Natural killer cell (primary cell): ENCODE data around the gene RUSF1. TPM values are rescaled to one million over a fixed set of nuclear protein-coding genes. Genes with fewer than 3 reads are reported as not detected.

ENCODE experiments used
- ATAC-seq, 3 donors: fragments of 150-1000 bp in 2 of 3; fragments of 200-7000 bp in 1 of 3; cut with Tn5 transposase; 1 replicate in 1 of 3; 2 replicates in 2 of 3; pipeline ENCODE4 v1.10.0; 2021; ENCODE audit warnings: mild to moderate bottlenecking in 2 of 3, moderate library complexity in 2 of 3
- DNase-seq, 2 donors: peaks; one replicate each; pipeline versions ENCODE4 v3.0.0 to v3.0.0-alpha.2; 2013 to 2021; ENCODE audit warnings: mixed read lengths in 1 of 2
- H3K27ac ChIP-seq: one replicate; pipeline ENCODE4 v1.5.1; 2013; ENCODE audit warnings: mild to moderate bottlenecking, low read length
- H3K27me3 ChIP-seq: one replicate; pipeline ENCODE4 v1.6.1; 2013; ENCODE audit warnings: low read length; ENCODE audit not compliant: control insufficient read depth, insufficient read depth
- H3K36me3 ChIP-seq: one replicate; pipeline ENCODE4 v1.6.1; 2013; ENCODE audit warnings: low read length; ENCODE audit not compliant: control insufficient read depth, insufficient read depth
- H3K4me1 ChIP-seq: one replicate; pipeline ENCODE4 v1.6.1; 2013; ENCODE audit warnings: low read length; ENCODE audit not compliant: control insufficient read depth, insufficient read depth
- H3K4me3 ChIP-seq: one replicate; pipeline ENCODE4 v1.5.1; 2013; ENCODE audit warnings: low read length
- H3K9me3 ChIP-seq: one replicate; pipeline ENCODE4 v1.6.1; 2013; ENCODE audit warnings: low read length; ENCODE audit not compliant: control insufficient read depth, insufficient read depth
- H3K27ac Mint-ChIP-seq, 2 donors: one replicate each; pipeline ENCODE4 v1.8.0; 2022; ENCODE audit warnings: mild to moderate bottlenecking in 2 of 2, mixed read lengths in 2 of 2, moderate library complexity in 1 of 2
- H3K27me3 Mint-ChIP-seq, 2 donors: one replicate each; pipeline ENCODE4 v1.8.0; 2022; ENCODE audit warnings: low read depth in 2 of 2, mixed read lengths in 2 of 2
- H3K36me3 Mint-ChIP-seq: one replicate; pipeline ENCODE4 v1.8.0; 2022; ENCODE audit warnings: mixed read lengths
- H3K4me1 Mint-ChIP-seq, 2 donors: one replicate each; pipeline ENCODE4 v1.8.0; 2022; ENCODE audit warnings: mixed read lengths in 2 of 2
- H3K4me3 Mint-ChIP-seq: one replicate; pipeline ENCODE4 v1.8.0; 2022; ENCODE audit warnings: mild to moderate bottlenecking, moderate library complexity, mixed read lengths
- H3K9me3 Mint-ChIP-seq, 2 donors: one replicate each; pipeline ENCODE4 v1.8.0; 2022; ENCODE audit warnings: mixed read lengths in 2 of 2
- WGBS: methylation state at CpG from one replicate; pipeline ENCODE4 v1.1.7; 2013; ENCODE audit warnings: missing lambda C conversion rate; ENCODE audit not compliant: insufficient coverage; 5-methylcytosine and 5-hydroxymethylcytosine counted together
- intact Hi-C: fragments of 100-400 bp; cut with micrococcal nuclease; formaldehyde crosslinking; loops from one replicate; pipeline ENCODE4 v1.14.2; 2022
- total RNA-seq, 4 donors: library from RNA; stranded (reverse); fragments of 120-200 nt in 1 of 4; gene quantifications; one replicate each; pipeline versions ENCODE4 v1.2.3 to v1.2.4, GENCODE V29; 2013 to 2022
- TF ChIP-seq, protein P1 (sequence below): fragments of 200-600 bp; IDR thresholded peaks from one replicate; pipeline ENCODE4 v1.8.0; 2022; ENCODE audit warnings: antibody characterized with exemption

The RUSF1 gene
- total RNA-seq, 3 donors from 2014 or later (not counting 1 experiment from before 2014, with no cell fraction given): 50.2 to 61.5 (median 51.9) TPM

DNA sequence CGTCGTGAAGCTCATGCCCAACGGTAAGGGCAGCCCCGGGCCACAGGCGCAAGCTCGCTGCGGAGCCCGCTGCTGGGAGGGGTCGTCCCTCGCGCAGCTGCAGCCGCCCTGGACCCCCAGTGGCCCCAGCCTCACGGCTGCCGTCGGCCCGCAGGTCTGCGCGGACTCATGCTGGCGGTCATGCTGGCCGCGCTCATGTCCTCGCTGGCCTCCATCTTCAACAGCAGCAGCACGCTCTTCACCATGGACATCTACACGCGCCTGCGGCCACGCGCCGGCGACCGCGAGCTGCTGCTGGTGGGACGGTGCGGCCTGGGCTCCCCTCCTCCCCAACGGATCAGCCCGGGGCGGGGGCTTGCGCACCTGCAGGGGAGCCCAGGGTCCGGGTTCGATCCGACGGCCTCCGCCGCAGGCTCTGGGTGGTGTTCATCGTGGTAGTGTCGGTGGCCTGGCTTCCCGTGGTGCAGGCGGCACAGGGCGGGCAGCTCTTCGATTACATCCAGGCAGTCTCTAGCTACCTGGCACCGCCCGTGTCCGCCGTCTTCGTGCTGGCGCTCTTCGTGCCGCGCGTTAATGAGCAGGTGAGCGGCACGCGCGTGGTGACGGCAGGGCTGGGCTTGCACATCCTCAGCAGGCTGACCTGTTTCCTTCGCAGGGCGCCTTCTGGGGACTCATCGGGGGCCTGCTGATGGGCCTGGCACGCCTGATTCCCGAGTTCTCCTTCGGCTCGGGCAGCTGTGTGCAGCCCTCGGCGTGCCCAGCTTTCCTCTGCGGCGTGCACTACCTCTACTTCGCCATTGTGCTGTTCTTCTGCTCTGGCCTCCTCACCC lies 19.5 kb downstream of the RUSF1 start:
- Histone ChIP-seq H3K27me3 (no peaks in the 10 kb centered on the region), H3K27ac (no peak overlapping the region), H3K4me1 (peaks cover 19% of the 10 kb centered on the region), H3K36me3 (peaks cover 6% of the 10 kb centered on the region), H3K4me3 (peak overlapping the region; percentile 51), H3K9me3 (no peaks in the 10 kb centered on the region)
- Mint-ChIP-seq H3K36me3 (no peaks in the 10 kb centered on the region), H3K27me3 (peaks cover 6 to 10% of the 10 kb centered on the region in 2 donors), H3K4me3 (peak overlapping the region; percentile 89), H3K27ac (no peak overlapping the region), H3K4me1 (peaks cover 7% of the 10 kb centered on the region in 2 donors), H3K9me3 (no peaks in the 10 kb centered on the region)
- intact Hi-C loops: no loop called here
- WGBS: 72% methylated on average over 77 of the region's 77 CpGs
- DNase-seq (peak in 1 of 2 donors; percentile 42), ATAC-seq (no peak)
- TF ChIP-seq, protein P1, sequence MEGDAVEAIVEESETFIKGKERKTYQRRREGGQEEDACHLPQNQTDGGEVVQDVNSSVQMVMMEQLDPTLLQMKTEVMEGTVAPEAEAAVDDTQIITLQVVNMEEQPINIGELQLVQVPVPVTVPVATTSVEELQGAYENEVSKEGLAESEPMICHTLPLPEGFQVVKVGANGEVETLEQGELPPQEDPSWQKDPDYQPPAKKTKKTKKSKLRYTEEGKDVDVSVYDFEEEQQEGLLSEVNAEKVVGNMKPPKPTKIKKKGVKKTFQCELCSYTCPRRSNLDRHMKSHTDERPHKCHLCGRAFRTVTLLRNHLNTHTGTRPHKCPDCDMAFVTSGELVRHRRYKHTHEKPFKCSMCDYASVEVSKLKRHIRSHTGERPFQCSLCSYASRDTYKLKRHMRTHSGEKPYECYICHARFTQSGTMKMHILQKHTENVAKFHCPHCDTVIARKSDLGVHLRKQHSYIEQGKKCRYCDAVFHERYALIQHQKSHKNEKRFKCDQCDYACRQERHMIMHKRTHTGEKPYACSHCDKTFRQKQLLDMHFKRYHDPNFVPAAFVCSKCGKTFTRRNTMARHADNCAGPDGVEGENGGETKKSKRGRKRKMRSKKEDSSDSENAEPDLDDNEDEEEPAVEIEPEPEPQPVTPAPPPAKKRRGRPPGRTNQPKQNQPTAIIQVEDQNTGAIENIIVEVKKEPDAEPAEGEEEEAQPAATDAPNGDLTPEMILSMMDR: no peak

DNA sequence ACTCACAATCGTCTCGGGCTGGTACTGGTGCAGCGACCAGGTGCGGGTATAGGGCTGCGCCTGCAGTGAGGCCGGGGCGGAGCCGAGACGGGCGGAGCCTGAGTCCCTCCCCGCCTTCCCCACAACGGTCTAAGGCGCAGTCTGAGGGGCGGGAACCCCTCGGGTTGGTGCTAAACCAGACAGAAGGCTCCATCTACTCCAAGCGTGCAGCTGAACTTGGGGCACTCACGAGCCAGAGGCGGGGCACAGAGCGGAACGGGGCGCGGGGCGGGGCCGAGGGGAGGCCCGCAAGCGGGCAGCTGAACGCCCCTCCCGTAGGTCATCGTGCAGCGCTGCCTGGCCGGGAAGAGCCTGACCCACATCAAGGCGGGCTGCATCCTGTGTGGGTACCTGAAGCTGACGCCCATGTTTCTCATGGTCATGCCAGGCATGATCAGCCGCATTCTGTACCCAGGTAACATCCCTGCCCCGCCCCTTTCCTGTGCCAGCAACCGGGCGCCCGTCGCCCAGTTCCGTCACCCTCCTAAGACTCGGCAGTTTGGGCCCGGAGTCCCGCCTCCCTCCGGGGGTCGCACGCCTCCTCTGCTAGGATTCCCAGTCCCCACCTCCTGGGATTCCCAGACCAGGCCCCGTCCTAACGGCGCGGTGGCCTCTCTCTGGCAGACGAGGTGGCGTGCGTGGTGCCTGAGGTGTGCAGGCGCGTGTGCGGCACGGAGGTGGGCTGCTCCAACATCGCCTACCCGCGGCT lies 20.3 kb downstream of the RUSF1 start:
- Mint-ChIP-seq H3K36me3 (no peaks in the 10 kb centered on the region), H3K4me1 (peaks cover 7% of the 10 kb centered on the region in 2 donors), H3K27me3 (peaks cover 6 to 10% of the 10 kb centered on the region in 2 donors), H3K27ac (no peak overlapping the region), H3K9me3 (no peaks in the 10 kb centered on the region), H3K4me3 (peak overlapping the region; percentile 89)
- Histone ChIP-seq H3K4me1 (peaks cover 19% of the 10 kb centered on the region), H3K36me3 (peaks cover 5% of the 10 kb centered on the region), H3K9me3 (no peaks in the 10 kb centered on the region), H3K4me3 (peak overlapping the region; percentile 51), H3K27me3 (no peaks in the 10 kb centered on the region), H3K27ac (no peak overlapping the region)
- TF ChIP-seq, protein P1: no peak
- intact Hi-C loops: no loop called here
- 2% methylated on average over 60 of the region's 60 CpGs for WGBS
- DNase-seq (peak; percentile 51 to 89), ATAC-seq (peak; percentile 85 to 90 (median 88))

DNA sequence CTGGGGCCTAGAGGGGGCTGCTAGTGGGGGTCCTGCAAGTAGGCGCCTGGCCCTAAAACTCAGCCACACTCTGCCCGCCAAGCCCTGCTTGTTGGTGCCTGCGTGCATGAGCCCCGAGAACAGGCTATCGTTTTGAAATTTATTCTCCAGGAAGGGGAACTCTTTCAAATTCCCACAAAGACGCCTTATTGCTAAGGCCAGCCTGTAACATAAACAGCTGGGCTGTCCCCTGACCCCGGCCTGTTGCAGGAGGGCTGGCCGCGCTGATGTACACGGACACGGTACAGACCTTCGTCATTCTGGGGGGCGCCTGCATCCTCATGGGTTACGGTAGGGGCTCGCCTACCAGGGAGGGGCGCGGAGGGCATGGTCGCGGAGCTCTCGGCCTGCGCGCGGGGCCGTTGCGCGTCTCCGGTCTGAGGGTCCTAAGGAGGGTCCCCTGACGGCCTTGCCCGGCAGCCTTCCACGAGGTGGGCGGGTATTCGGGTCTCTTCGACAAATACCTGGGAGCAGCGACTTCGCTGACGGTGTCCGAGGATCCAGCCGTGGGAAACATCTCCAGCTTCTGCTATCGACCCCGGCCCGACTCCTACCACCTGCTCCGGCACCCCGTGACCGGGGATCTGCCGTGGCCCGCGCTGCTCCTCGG lies 21.0 kb downstream of the RUSF1 start:
- TF ChIP-seq, protein P1: no peak
- 5% methylated on average over 48 of the region's 48 CpGs for WGBS
- peaks cover 7% of the 10 kb centered on the region in 2 donors for H3K4me1 Mint-ChIP-seq
- Histone ChIP-seq H3K27ac (no peak overlapping the region), H3K9me3 (no peaks in the 10 kb centered on the region), H3K4me1 (peaks cover 19% of the 10 kb centered on the region), H3K27me3 (no peaks in the 10 kb centered on the region), H3K4me3 (peak overlapping the region; percentile 51), H3K36me3 (no peaks in the 10 kb centered on the region)
- ATAC-seq (no peak), DNase-seq (no peak)
- intact Hi-C loops: no loop called here
- no peak overlapping the region for H3K27ac Mint-ChIP-seq
- no peaks in the 10 kb centered on the region for H3K9me3 Mint-ChIP-seq
- H3K27me3 Mint-ChIP-seq: peaks cover 10 to 12% of the 10 kb centered on the region in 2 donors
- no peaks in the 10 kb centered on the region for H3K36me3 Mint-ChIP-seq
- H3K4me3 Mint-ChIP-seq: peak overlapping the region; percentile 89
